Tibial artery (tissue), 4 donors: ENCODE data around the gene WDR4.

Experiments
- DNase-seq, 2 donors: peaks; one replicate each; pipeline ENCODE4 v3.0.0-alpha.2; 2019
- H3K27ac ChIP-seq, 2 donors: fragments of 200-600 bp; sonication (generic) in 1 of 2; 1 replicate in 1 of 2; 2 replicates in 1 of 2; pipeline ENCODE4 v1.5.1; 2018 to 2019; ENCODE audit warnings: mild to moderate bottlenecking in 1 of 2
- H3K27me3 ChIP-seq, 2 donors: fragments of 200-600 bp; sonication (generic) in 1 of 2; one replicate each; pipeline versions ENCODE4 v1.5.1 to v1.6.0; 2016 to 2019
- H3K36me3 ChIP-seq, 3 donors: fragments of 200-600 bp; sonication (generic) in 2 of 3; one replicate each; pipeline ENCODE4 v1.5.1; 2016 to 2019; ENCODE audit warnings: mild to moderate bottlenecking in 2 of 3
- H3K4me1 ChIP-seq, 4 donors: fragments of 200-600 bp; sonication (generic) in 2 of 4; 1 replicate in 3 of 4; 2 replicates in 1 of 4; pipeline ENCODE4 v1.5.1; 2016 to 2019
- H3K4me3 ChIP-seq, 2 donors: fragments of 200-600 bp; sonication (generic) in 1 of 2; 1 replicate in 1 of 2; 2 replicates in 1 of 2; pipeline ENCODE4 v1.5.1; 2018 to 2019; ENCODE audit warnings: mild to moderate bottlenecking in 2 of 2
- H3K9me3 ChIP-seq, 3 donors: fragments of 200-600 bp; sonication (generic) in 1 of 3; one replicate each; pipeline ENCODE4 v1.5.1; 2016 to 2019
- CTCF ChIP-seq, 2 experiments: fragments of 200-600 bp in 1 of 2; fragments of 450-650 bp in 1 of 2; IDR thresholded peaks; one replicate each; pipeline ENCODE4 v1.5.1; 2017 to 2019; ENCODE audit warnings: antibody characterized with exemption in 2 of 2, mild to moderate bottlenecking in 1 of 2, moderate library complexity in 1 of 2
- intact Hi-C: fragments of 100-400 bp; cut with DNase I; formaldehyde crosslinking; loops from one replicate; pipeline ENCODE4 v1.15.0; 2023; ENCODE audit warnings: low total_unique reads

Gene WDR4

GRCh38 chr21:42836767-42837301, 42.5 kb downstream of the WDR4 start:
- no peaks in the 10 kb centered on the region for H3K9me3 ChIP-seq
- no peak overlapping the region for H3K27ac ChIP-seq
- TF ChIP-seq CTCF (IDR thresholded peaks at IDR 0.05): no peak
- no peaks in the 10 kb centered on the region for H3K4me1 ChIP-seq
- intact Hi-C loops: no loop called here
- H3K36me3 ChIP-seq: peaks cover 0 to 30% (median 20%) of the 10 kb centered on the region in 3 donors
- no peak for DNase-seq
- H3K4me3 ChIP-seq: no peak overlapping the region
- peaks cover 0 to 17% of the 10 kb centered on the region in 2 donors for H3K27me3 ChIP-seq

- intact Hi-C loops: no loop called here
- H3K4me1 ChIP-seq: no peaks in the 10 kb centered on the region
These were observed 43.0 kb downstream of the WDR4 start for GRCh38 chr21:42836402-42836666.

GRCh38 chr21:42835611-42836401, 43.5 kb downstream of the WDR4 start:
- no peak for TF ChIP-seq CTCF (IDR thresholded peaks at IDR 0.05)
- peaks cover 0 to 21% (median 10%) of the 10 kb centered on the region in 3 donors for H3K36me3 ChIP-seq
- H3K4me3 ChIP-seq: no peak overlapping the region
- H3K9me3 ChIP-seq: no peaks in the 10 kb centered on the region
- intact Hi-C loops: no loop called here
- DNase-seq: no peak
- H3K27me3 ChIP-seq: peaks cover 0 to 24% of the 10 kb centered on the region in 2 donors
- no peaks in the 10 kb centered on the region for H3K4me1 ChIP-seq
- no peak overlapping the region for H3K27ac ChIP-seq

More at GRCh38 chr21:42836402-42836666, 43.0 kb downstream of the WDR4 start:
- H3K9me3 ChIP-seq: no peaks in the 10 kb centered on the region
- TF ChIP-seq CTCF (IDR thresholded peaks at IDR 0.05): no peak
- peaks cover 0 to 26% (median 15%) of the 10 kb centered on the region in 3 donors for H3K36me3 ChIP-seq
- DNase-seq: no peak
- H3K27me3 ChIP-seq: peaks cover 0 to 20% of the 10 kb centered on the region in 2 donors
- H3K27ac ChIP-seq: no peak overlapping the region
- H3K4me3 ChIP-seq: no peak overlapping the region

GRCh38 chr21:42835211-42835610, 44.1 kb downstream of the WDR4 start:
- intact Hi-C loops: no loop called here
- no peaks in the 10 kb centered on the region for H3K4me1 ChIP-seq
- DNase-seq: no peak

GRCh38 chr21:42834726-42835191, 44.6 kb downstream of the WDR4 start:
- H3K4me1 ChIP-seq: no peaks in the 10 kb centered on the region
- no peak for DNase-seq
- peaks cover 0 to 34% of the 10 kb centered on the region in 2 donors for H3K27me3 ChIP-seq
- intact Hi-C loops: no loop called here
- peaks cover 0 to 10% (median 0%) of the 10 kb centered on the region in 3 donors for H3K36me3 ChIP-seq
- no peak overlapping the region for H3K4me3 ChIP-seq
- no peak for TF ChIP-seq CTCF (IDR thresholded peaks at IDR 0.05)
- H3K27ac ChIP-seq: no peak overlapping the region
- H3K9me3 ChIP-seq: no peaks in the 10 kb centered on the region

More at GRCh38 chr21:42835211-42835610, 44.1 kb downstream of the WDR4 start:
- no peak overlapping the region for H3K4me3 ChIP-seq
- H3K27ac ChIP-seq: no peak overlapping the region
- no peak for TF ChIP-seq CTCF (IDR thresholded peaks at IDR 0.05)
- H3K27me3 ChIP-seq: peaks cover 0 to 30% of the 10 kb centered on the region in 2 donors
- H3K9me3 ChIP-seq: no peaks in the 10 kb centered on the region
- H3K36me3 ChIP-seq: peaks cover 0 to 15% (median 4%) of the 10 kb centered on the region in 3 donors
